ENCODE data around the gene ZNF507.

DNA sequence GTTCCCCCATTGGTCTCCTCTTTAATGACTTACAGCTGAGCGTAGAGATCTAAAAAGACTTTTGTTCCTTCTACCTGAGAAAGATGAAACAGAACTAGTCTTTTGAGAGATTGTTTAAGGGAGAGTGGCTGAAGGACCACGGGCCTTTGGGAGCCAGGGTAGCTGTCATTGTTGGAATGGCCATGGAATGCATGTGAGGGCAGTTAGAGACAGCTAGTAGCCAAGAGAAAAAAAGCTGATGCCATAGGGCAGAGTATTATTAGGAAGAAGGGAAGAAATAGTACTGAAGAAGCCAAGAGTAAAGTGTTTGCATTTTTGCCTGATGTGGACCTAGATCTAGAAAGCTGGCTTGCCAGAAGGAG is 5.6 kb downstream of the ZNF507 start:
- TF ChIP-seq, protein P1, sequence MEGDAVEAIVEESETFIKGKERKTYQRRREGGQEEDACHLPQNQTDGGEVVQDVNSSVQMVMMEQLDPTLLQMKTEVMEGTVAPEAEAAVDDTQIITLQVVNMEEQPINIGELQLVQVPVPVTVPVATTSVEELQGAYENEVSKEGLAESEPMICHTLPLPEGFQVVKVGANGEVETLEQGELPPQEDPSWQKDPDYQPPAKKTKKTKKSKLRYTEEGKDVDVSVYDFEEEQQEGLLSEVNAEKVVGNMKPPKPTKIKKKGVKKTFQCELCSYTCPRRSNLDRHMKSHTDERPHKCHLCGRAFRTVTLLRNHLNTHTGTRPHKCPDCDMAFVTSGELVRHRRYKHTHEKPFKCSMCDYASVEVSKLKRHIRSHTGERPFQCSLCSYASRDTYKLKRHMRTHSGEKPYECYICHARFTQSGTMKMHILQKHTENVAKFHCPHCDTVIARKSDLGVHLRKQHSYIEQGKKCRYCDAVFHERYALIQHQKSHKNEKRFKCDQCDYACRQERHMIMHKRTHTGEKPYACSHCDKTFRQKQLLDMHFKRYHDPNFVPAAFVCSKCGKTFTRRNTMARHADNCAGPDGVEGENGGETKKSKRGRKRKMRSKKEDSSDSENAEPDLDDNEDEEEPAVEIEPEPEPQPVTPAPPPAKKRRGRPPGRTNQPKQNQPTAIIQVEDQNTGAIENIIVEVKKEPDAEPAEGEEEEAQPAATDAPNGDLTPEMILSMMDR (conservative IDR thresholded peaks at IDR 0.05; ENCODE audit: low read length) = no peak
- TF ChIP-seq EZH2phosphoT487 (IDR thresholded peaks at IDR 0.05; ENCODE audit: borderline replicate concordance, low read depth, low read length) = no peak

All from OCI-LY7 (cell line).